SK-N-SH (cell line): ENCODE results near the gene PCDHGA2.

Source experiments
- CTCF ChIP-seq: fragments of 200-600 bp; sonication (generic); IDR thresholded peaks from 2 replicates; pipeline ENCODE4 v1.6.1; 2017; ENCODE audit warnings: antibody characterized with exemption, mild to moderate bottlenecking, moderate library complexity
- EZH2phosphoT487 ChIP-seq: fragments of 200-600 bp; sonication (generic); IDR thresholded peaks from 2 replicates; pipeline ENCODE4 v1.6.1; 2017; ENCODE audit warnings: low read depth, mixed run types, mild to moderate bottlenecking, antibody characterized with exemption, moderate library complexity, borderline replicate concordance
- MXI1 ChIP-seq: IDR thresholded peaks from 2 replicates; pipeline ENCODE4 v1.6.1; 2012; ENCODE audit warnings: mild to moderate bottlenecking, low read depth, low read length, improper control_type of control experiment
- RXRA ChIP-seq: IDR thresholded peaks from 2 replicates; pipeline ENCODE4 v1.4.0; 2012; ENCODE audit warnings: low read depth, mild to moderate bottlenecking, borderline replicate concordance
- USF2 ChIP-seq: fragments of 150-350 bp; IDR thresholded peaks from 2 replicates; pipeline ENCODE4 v1.6.1; 2017; ENCODE audit warnings: antibody characterized with exemption, low read length, low read depth, borderline replicate concordance

GRCh38 chr5:141319202-141319601, 19.4 kb upstream of the PCDHGA2 start:
- TF ChIP-seq MXI1 = no peak
- TF ChIP-seq CTCF = no peak
- TF ChIP-seq EZH2phosphoT487 = no peak
- TF ChIP-seq USF2 = no peak
- no peak for TF ChIP-seq RXRA
